Ishikawa (cell line): ENCODE results near the gene SEC22C.

Source experiments
- CEBPB ChIP-seq: IDR thresholded peaks from 2 replicates; pipeline ENCODE4 v1.6.1; 2012
- CREB1 ChIP-seq: IDR thresholded peaks from 2 replicates; pipeline ENCODE4 v1.6.1; 2012; ENCODE audit warnings: low read depth
- EGR1 ChIP-seq: IDR thresholded peaks from 2 replicates; pipeline ENCODE4 v1.6.1; 2012
- EP300 ChIP-seq: IDR thresholded peaks from 2 replicates; pipeline ENCODE4 v1.6.1; 2012; ENCODE audit warnings: borderline replicate concordance
- FOXM1 ChIP-seq: IDR thresholded peaks from 2 replicates; pipeline ENCODE4 v1.6.1; 2012; ENCODE audit warnings: low read depth, borderline replicate concordance
- NFIC ChIP-seq: IDR thresholded peaks from 2 replicates; pipeline ENCODE4 v1.6.1; 2012
- RAD21 ChIP-seq: IDR thresholded peaks from 2 replicates; pipeline ENCODE4 v1.6.1; 2012; ENCODE audit warnings: low read depth
- REST ChIP-seq: IDR thresholded peaks from 2 replicates; pipeline ENCODE4 v1.6.1; 2012; ENCODE audit warnings: low read depth, mild to moderate bottlenecking
- TAF1 ChIP-seq: IDR thresholded peaks from 2 replicates; pipeline ENCODE4 v1.6.1; 2012; ENCODE audit warnings: low read depth, mild to moderate bottlenecking
- TCF12 ChIP-seq: IDR thresholded peaks from 2 replicates; pipeline ENCODE4 v1.6.1; 2012; ENCODE audit warnings: low read depth
- TEAD4 ChIP-seq: IDR thresholded peaks from 2 replicates; pipeline ENCODE4 v1.6.1; 2012
- USF1 ChIP-seq: IDR thresholded peaks from 2 replicates; pipeline ENCODE4 v1.6.1; 2012
- YY1 ChIP-seq: IDR thresholded peaks from 2 replicates; pipeline ENCODE4 v1.6.1; 2012; ENCODE audit warnings: low read depth
- ZBTB7A ChIP-seq: IDR thresholded peaks from 2 replicates; pipeline ENCODE4 v1.6.1; 2012; ENCODE audit warnings: low read depth
- TF ChIP-seq, protein P1 (sequence below): IDR thresholded peaks from 2 replicates; pipeline ENCODE4 v1.6.1; 2012

The SEC22C gene

DNA sequence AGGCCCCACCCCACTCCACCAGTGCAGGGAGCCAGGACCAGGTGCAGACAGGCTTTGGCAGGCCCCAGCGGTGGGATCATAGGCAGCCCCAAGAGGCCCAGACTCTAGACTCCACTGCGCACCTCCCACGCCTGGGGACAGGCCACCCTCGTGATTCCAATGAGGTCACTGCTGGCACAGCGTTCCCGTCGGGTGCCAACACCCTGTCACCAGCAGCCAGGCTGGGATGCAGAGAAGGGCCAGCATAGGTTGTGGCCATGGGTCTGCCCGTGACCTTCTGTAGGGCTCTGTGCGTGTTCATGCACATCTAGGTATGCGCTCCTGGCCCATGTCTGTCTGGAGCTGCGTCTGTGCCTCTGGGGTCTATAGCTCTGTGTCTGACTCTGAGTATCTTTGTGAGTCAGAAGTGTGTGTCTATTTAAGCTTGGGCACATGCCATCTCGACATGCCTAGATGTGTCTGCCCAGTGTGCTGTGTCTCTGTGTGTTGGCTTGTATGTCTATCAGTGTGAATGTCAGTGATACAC, 66.3 kb downstream of the SEC22C start:
- no peak for TF ChIP-seq EGR1
- no peak for TF ChIP-seq CREB1
- TF ChIP-seq CEBPB: no peak
- TF ChIP-seq TEAD4: no peak
- TF ChIP-seq EP300: no peak
- no peak for TF ChIP-seq TAF1
- no peak for TF ChIP-seq USF1
- no peak for TF ChIP-seq ZBTB7A
- no peak for TF ChIP-seq REST
- TF ChIP-seq, protein P1, sequence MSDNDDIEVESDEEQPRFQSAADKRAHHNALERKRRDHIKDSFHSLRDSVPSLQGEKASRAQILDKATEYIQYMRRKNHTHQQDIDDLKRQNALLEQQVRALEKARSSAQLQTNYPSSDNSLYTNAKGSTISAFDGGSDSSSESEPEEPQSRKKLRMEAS: no peak
- no peak for TF ChIP-seq YY1
- TF ChIP-seq NFIC: no peak
- no peak for TF ChIP-seq RAD21
- TF ChIP-seq FOXM1: no peak
- TF ChIP-seq TCF12: no peak

DNA sequence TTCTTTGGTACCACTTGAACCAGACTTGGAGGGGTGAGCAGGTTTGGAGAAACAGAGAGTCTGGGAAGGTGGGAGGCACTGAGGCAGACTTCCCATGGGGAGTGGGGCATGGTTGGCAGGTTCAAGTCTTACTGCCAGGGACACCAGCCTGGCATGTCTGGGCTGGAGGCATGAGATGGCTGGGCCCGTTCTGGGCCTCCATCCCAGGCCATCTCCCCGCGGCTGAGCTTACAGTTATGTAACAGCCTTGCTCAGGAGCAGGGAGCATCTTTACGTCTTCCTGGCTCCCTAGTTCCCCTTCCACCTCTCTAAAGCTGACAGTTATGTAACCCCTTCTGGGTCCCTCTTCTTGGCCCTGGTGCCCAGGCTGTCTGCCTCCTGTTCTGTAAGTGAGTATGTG, 66.9 kb downstream of the SEC22C start:
- no peak for TF ChIP-seq RAD21
- no peak for TF ChIP-seq EGR1
- TF ChIP-seq FOXM1: no peak
- no peak for TF ChIP-seq REST
- TF ChIP-seq, protein P1: no peak
- TF ChIP-seq CEBPB: no peak
- no peak for TF ChIP-seq NFIC
- TF ChIP-seq TCF12: no peak
- TF ChIP-seq TAF1: no peak
- TF ChIP-seq YY1: no peak
- TF ChIP-seq USF1: no peak
- TF ChIP-seq EP300: no peak

DNA sequence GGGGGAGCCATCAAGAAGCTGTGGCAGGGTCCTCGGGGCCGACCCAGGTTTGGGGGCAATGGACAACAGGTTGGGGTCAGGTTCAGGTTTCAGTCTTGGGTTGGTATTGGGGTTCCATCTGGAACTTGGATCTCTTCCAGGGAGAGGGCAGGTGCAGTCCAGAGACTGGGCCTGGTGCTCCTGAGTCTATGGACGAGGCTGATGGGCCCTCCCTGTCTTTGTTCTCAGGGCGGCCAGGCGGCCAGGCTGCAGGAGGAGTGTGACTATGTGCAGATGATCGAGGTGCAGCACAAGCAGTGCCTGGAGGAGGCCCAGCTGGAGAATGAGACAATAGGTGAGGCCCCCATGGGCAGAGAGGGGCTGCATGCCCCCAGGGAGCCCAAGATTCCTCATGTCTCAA, 68.2 kb downstream of the SEC22C start:
- no peak for TF ChIP-seq ZBTB7A
- TF ChIP-seq TAF1: no peak

DNA sequence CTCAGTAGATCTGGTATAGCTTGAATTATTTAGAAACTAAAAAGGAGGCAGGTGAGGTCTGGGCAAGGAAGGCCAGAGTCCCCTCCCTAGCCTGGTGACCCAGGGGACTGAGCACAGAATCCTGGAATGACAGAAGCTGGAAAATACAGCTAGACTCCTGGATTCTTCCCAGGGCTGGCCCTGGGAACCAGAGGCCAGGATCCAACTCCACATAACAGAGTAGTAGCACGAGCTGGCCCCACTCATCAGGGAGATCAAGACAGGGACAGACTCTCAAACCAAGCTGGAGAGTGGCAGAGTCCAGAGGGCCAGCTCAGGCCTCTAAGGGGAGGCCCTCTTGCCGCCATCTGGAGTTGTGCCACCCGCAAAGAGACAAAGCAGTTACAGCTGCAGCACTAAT, 68.6 kb downstream of the SEC22C start:
- TF ChIP-seq NFIC: no peak
- TF ChIP-seq CEBPB: no peak
- TF ChIP-seq YY1: no peak
- TF ChIP-seq, protein P1: no peak
- TF ChIP-seq CREB1: no peak
- TF ChIP-seq EGR1: no peak
- TF ChIP-seq EP300: no peak
- TF ChIP-seq TCF12: no peak
- no peak for TF ChIP-seq REST
- no peak for TF ChIP-seq RAD21
- TF ChIP-seq FOXM1: no peak

GRCh38 chr3:42511736-42512135, 70.0 kb downstream of the SEC22C start:
- TF ChIP-seq CEBPB (no peak), EP300 (no peak), TAF1 (no peak)
